Loucy (cell line): Measurements from ENCODE around the gene SULT4A1.

Experiments used
- H2AFZ ChIP-seq: fragments of 200-600 bp; sonication (generic); 2 replicates; pipeline ENCODE4 v1.6.0; 2016; ENCODE audit warnings: antibody characterized with exemption, mild to moderate bottlenecking, low read length, moderate library complexity
- H3F3A ChIP-seq: fragments of 200-600 bp; 2 replicates; pipeline ENCODE4 v1.6.0; 2016; ENCODE audit warnings: antibody characterized with exemption, low read depth, mild to moderate bottlenecking
- H3K27me3 ChIP-seq: fragments of 200-600 bp; sonication (generic); 2 replicates; pipeline ENCODE4 v1.6.1; 2014; ENCODE audit warnings: low read length, mild to moderate bottlenecking; ENCODE audit not compliant: insufficient read depth, poor library complexity, severe bottlenecking
- H3K36me3 ChIP-seq: fragments of 200-600 bp; sonication (generic); 2 replicates; pipeline ENCODE4 v1.6.1; 2016; ENCODE audit warnings: low read length; ENCODE audit not compliant: insufficient read depth
- H3K4me1 ChIP-seq: fragments of 200-600 bp; sonication (generic); 2 replicates; pipeline ENCODE4 v1.5.1; 2014; ENCODE audit warnings: low read length, mild to moderate bottlenecking; ENCODE audit not compliant: insufficient read depth, poor library complexity, severe bottlenecking
- H3K4me2 ChIP-seq: fragments of 200-600 bp; sonication (generic); 2 replicates; pipeline ENCODE4 v1.6.0; 2014; ENCODE audit warnings: antibody characterized with exemption, low read length, low read depth, mild to moderate bottlenecking; ENCODE audit not compliant: poor library complexity, severe bottlenecking
- H3K4me3 ChIP-seq: fragments of 200-600 bp; sonication (generic); 2 replicates; pipeline ENCODE4 v1.5.1; 2014; ENCODE audit warnings: low read length, mild to moderate bottlenecking, mixed read lengths; ENCODE audit not compliant: poor library complexity, severe bottlenecking
- H3K79me2 ChIP-seq: fragments of 200-600 bp; sonication (generic); 2 replicates; pipeline ENCODE4 v1.6.1; 2014; ENCODE audit warnings: low read length; ENCODE audit not compliant: insufficient read depth
- H3K9ac ChIP-seq: fragments of 200-600 bp; sonication (generic); 2 replicates; pipeline ENCODE4 v1.6.0; 2014; ENCODE audit warnings: mild to moderate bottlenecking, low read depth, low read length, moderate library complexity; ENCODE audit not compliant: poor library complexity, severe bottlenecking
- H3K9me2 ChIP-seq: fragments of 200-600 bp; sonication (generic); replicated peaks from 2 replicates; pipeline ENCODE4 v1.6.1; 2016; ENCODE audit warnings: low read depth, low read length, mixed read lengths
- H3K9me3 ChIP-seq: fragments of 200-600 bp; sonication (generic); 2 replicates; pipeline ENCODE4 v1.6.1; 2014; ENCODE audit warnings: mild to moderate bottlenecking, antibody characterized with exemption, low read length, low read depth; ENCODE audit not compliant: insufficient read depth
- H4K20me1 ChIP-seq: fragments of 200-600 bp; sonication (generic); 2 replicates; pipeline ENCODE4 v1.6.0; 2014; ENCODE audit warnings: antibody characterized with exemption, low read length, mild to moderate bottlenecking; ENCODE audit not compliant: insufficient read depth, poor library complexity, severe bottlenecking
- EZH2phosphoT487 ChIP-seq: fragments of 200-600 bp; IDR thresholded peaks from 2 replicates; pipeline ENCODE4 v1.6.1; 2018; ENCODE audit warnings: antibody characterized with exemption, mild to moderate bottlenecking, moderate library complexity, borderline replicate concordance
- TF ChIP-seq, protein P1 (sequence below): fragments of 200-600 bp; sonication (generic); conservative IDR thresholded peaks from 2 replicates; pipeline ENCODE4 v1.5.1; 2014; ENCODE audit warnings: mild to moderate bottlenecking, antibody characterized with exemption, low read length

The SULT4A1 gene

DNA sequence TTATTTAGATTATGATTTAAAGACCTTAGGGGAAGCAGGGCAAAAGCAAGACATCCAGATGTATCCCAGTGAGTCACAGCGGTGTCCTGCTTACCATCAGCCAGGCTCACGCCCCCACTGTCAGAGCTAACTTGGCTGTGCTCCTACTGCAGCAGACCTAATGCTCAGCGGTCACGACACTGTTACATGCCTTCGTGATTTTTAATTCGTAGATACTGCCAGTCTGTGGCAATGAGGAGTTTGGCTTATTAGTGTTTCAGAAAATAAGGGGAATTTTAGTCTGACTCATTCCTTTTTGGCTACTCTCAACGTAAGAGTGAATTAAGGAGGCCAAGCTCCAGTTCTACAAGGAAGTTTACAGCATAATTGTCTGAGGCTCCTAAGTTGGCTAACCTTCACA, 72.9 kb downstream of the SULT4A1 start:
- no peak for TF ChIP-seq EZH2phosphoT487
- TF ChIP-seq, protein P1, sequence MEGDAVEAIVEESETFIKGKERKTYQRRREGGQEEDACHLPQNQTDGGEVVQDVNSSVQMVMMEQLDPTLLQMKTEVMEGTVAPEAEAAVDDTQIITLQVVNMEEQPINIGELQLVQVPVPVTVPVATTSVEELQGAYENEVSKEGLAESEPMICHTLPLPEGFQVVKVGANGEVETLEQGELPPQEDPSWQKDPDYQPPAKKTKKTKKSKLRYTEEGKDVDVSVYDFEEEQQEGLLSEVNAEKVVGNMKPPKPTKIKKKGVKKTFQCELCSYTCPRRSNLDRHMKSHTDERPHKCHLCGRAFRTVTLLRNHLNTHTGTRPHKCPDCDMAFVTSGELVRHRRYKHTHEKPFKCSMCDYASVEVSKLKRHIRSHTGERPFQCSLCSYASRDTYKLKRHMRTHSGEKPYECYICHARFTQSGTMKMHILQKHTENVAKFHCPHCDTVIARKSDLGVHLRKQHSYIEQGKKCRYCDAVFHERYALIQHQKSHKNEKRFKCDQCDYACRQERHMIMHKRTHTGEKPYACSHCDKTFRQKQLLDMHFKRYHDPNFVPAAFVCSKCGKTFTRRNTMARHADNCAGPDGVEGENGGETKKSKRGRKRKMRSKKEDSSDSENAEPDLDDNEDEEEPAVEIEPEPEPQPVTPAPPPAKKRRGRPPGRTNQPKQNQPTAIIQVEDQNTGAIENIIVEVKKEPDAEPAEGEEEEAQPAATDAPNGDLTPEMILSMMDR: no peak
- no peaks in the 10 kb centered on the region for H3K27me3 ChIP-seq
- no peaks in the 10 kb centered on the region for H3K4me1 ChIP-seq
- no peaks in the 10 kb centered on the region for H4K20me1 ChIP-seq
- no peak overlapping the region for H3K4me3 ChIP-seq
- no peak overlapping the region for H2AFZ ChIP-seq
- H3K79me2 ChIP-seq: no peaks in the 10 kb centered on the region
- H3K9me2 ChIP-seq: no peaks in the 10 kb centered on the region
- no peak overlapping the region for H3K4me2 ChIP-seq
- no peaks in the 10 kb centered on the region for H3F3A ChIP-seq
- no peaks in the 10 kb centered on the region for H3K36me3 ChIP-seq
- no peak overlapping the region for H3K9ac ChIP-seq
- no peaks in the 10 kb centered on the region for H3K9me3 ChIP-seq

DNA sequence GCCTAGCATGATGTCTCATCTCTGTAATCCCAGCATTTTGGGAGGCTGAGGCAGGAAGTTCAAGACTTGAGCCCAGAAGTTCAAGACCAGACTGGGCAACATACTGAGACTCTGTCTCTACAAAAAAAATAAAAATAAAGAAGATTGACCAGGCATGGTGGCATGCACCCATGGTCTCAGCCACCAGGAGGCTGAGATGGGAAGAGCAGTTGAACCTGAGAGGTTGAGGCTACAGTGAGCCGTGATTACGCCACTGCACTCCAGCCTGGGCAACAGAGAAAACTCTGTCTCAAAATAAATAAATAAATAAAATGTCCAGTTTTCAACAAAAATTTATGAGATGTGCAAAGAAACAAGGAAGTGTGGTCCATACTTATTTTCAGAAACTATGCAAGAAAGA, 78.5 kb downstream of the SULT4A1 start:
- Histone ChIP-seq H3F3A (no peaks in the 10 kb centered on the region), H3K36me3 (no peaks in the 10 kb centered on the region), H3K79me2 (no peaks in the 10 kb centered on the region), H4K20me1 (no peaks in the 10 kb centered on the region), H3K9me3 (no peaks in the 10 kb centered on the region), H3K9ac (no peak overlapping the region), H3K4me2 (no peak overlapping the region), H3K9me2 (no peaks in the 10 kb centered on the region), H2AFZ (no peak overlapping the region), H3K27me3 (no peaks in the 10 kb centered on the region), H3K4me3 (no peak overlapping the region), H3K4me1 (no peaks in the 10 kb centered on the region)
- TF ChIP-seq EZH2phosphoT487: no peak
- TF ChIP-seq, protein P1: no peak; the same call in 1 of the 2 replicates

DNA sequence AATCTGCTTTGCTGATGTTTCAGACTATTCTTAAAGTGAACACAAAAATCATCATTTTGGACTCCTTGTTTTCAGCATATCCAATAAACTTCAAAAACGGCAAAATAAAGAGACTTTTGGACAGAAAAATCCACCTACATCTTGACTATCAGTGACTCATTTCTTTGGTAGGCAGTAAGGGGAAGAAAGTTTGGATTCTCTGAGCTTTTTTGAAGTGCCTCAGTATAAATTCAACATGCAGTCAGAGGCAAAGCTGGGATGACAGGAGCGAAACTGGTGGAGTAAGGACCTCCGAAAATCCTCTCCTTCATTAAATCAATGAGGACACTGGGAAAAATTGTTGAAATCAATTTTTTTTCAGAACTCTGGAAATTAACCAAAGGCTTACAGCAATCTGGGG, 79.9 kb downstream of the SULT4A1 start:
- TF ChIP-seq, protein P1: no peak
- no peak for TF ChIP-seq EZH2phosphoT487
- Histone ChIP-seq H3K9ac (no peak overlapping the region), H3K4me2 (no peak overlapping the region), H3K9me3 (no peaks in the 10 kb centered on the region), H3K4me3 (no peak overlapping the region), H3F3A (no peaks in the 10 kb centered on the region), H3K4me1 (no peaks in the 10 kb centered on the region), H4K20me1 (no peaks in the 10 kb centered on the region), H2AFZ (no peak overlapping the region), H3K9me2 (no peaks in the 10 kb centered on the region), H3K27me3 (no peaks in the 10 kb centered on the region), H3K79me2 (no peaks in the 10 kb centered on the region), H3K36me3 (no peaks in the 10 kb centered on the region)
